ENCODE data around the gene MSH3. TPM values are rescaled to one million over a fixed set of nuclear protein-coding genes. Genes with fewer than 3 reads are reported as not detected.

MSH3 gene
- polyA plus RNA-seq, 1 of the 3 experiments (the other 2 are of a cell fraction) = 3.5 TPM

- no peak overlapping the region for H3K4me2 ChIP-seq
- no peak for TF ChIP-seq EP300 (IDR thresholded peaks at IDR 0.05; ENCODE audit: borderline replicate concordance in 1 of 2, low read depth in 1 of 2, low read length in 1 of 2)
- TF ChIP-seq NFIC (IDR thresholded peaks at IDR 0.05; ENCODE audit: borderline replicate concordance) = no peak
- TF ChIP-seq IRF3 (IDR thresholded peaks at IDR 0.05; ENCODE audit: low read depth, low read length) = no peak
- TF ChIP-seq YY1 (IDR thresholded peaks at IDR 0.05; ENCODE audit: low read depth) = no peak
- no peak for TF ChIP-seq REST (IDR thresholded peaks at IDR 0.05; ENCODE audit: low read depth, low read length)
- no peak for TF ChIP-seq RFX5 (IDR thresholded peaks at IDR 0.05; ENCODE audit: low read length)
- TF ChIP-seq MXI1 (IDR thresholded peaks at IDR 0.05; ENCODE audit: low read depth, low read length) = no peak
- no peak for TF ChIP-seq EZH2phosphoT487 (IDR thresholded peaks at IDR 0.05; ENCODE audit: borderline replicate concordance, low read depth)
- H3K4me3 ChIP-seq (ENCODE audit: low read depth in 2 of 2, low read length in 1 of 2) = no peak overlapping the region
- no peaks in the 10 kb centered on the region for H3K79me2 ChIP-seq (ENCODE audit: insufficient read depth)
- no peaks in the 10 kb centered on the region for H4K20me1 ChIP-seq (ENCODE audit: insufficient read depth)
- H3K36me3 ChIP-seq (replicated peaks in 1 of 2; ENCODE audit: control insufficient read depth in 1 of 2, insufficient read depth in 2 of 2, low read length in 1 of 2) = peaks cover 5 to 37% of the 10 kb centered on the region in 2 experiments
- WGBS (ENCODE audit: low lambda C conversion rate) = 71% methylated on average over 2 of the region's 2 CpGs
- no peak overlapping the region for H3K27ac ChIP-seq (ENCODE audit: low read depth in 2 of 2, low read length in 1 of 2)
- H3K4me1 ChIP-seq (ENCODE audit: control insufficient read depth in 1 of 2, insufficient read depth in 2 of 2, low read depth in 1 of 2, low read length in 1 of 2) = no peaks in the 10 kb centered on the region
- POLR2A ChIA-PET = no interaction called here
- H2AFZ ChIP-seq (ENCODE audit: low read depth) = no peak overlapping the region
- H3F3A ChIP-seq (replicated peaks; ENCODE audit: insufficient read depth) = peaks cover 7% of the 10 kb centered on the region
- H3K27me3 ChIP-seq (ENCODE audit: insufficient read depth) = no peaks in the 10 kb centered on the region
- no peaks in the 10 kb centered on the region for H3K9me3 ChIP-seq
- no peak overlapping the region for H3K9ac ChIP-seq
- CTCF ChIA-PET = no interaction called here
- no peaks in the 10 kb centered on the region; the same call in none of the 2 replicates for H3K9me2 ChIP-seq
- DNase-seq = no peak
Observed at GRCh38 chr5:80854583-80854982, 200.1 kb downstream of the MSH3 start.

GRCh38 chr5:80860924-80861613 lies 206.6 kb downstream of the MSH3 start:
- TF ChIP-seq NFIC (IDR thresholded peaks at IDR 0.05; ENCODE audit: borderline replicate concordance) = no peak
- peak; percentile 51 for TF ChIP-seq PBX3 (IDR thresholded peaks at IDR 0.05)
- no peak for TF ChIP-seq RCOR1 (IDR thresholded peaks at IDR 0.05; ENCODE audit: low read length)
- TF ChIP-seq TAF1 (IDR thresholded peaks at IDR 0.05; ENCODE audit: borderline replicate concordance, low read depth, low read length) = no peak
- no peaks in the 10 kb centered on the region for H4K20me1 ChIP-seq (ENCODE audit: insufficient read depth)
- H3K9me2 ChIP-seq = no peaks in the 10 kb centered on the region
- CTCF ChIA-PET = no interaction called here
- H3K4me3 ChIP-seq (ENCODE audit: low read depth in 2 of 2, low read length in 1 of 2) = no peak overlapping the region
- H3K27ac ChIP-seq (ENCODE audit: low read depth in 2 of 2, low read length in 1 of 2) = peak overlapping the region in 1 of 2 experiments; percentile 68; a peak in 1 of 4 replicates
- no peaks in the 10 kb centered on the region for H3K79me2 ChIP-seq (ENCODE audit: insufficient read depth)
- no peaks in the 10 kb centered on the region for H3K9me3 ChIP-seq
- peaks cover 3% of the 10 kb centered on the region for H3F3A ChIP-seq (replicated peaks; ENCODE audit: insufficient read depth)
- DNase-seq = no peak
- WGBS (ENCODE audit: low lambda C conversion rate) = 68% methylated on average over 2 of the region's 2 CpGs
- H3K27me3 ChIP-seq (ENCODE audit: insufficient read depth) = no peaks in the 10 kb centered on the region
- peaks cover 5 to 25% of the 10 kb centered on the region in 2 experiments for H3K36me3 ChIP-seq (replicated peaks in 1 of 2; ENCODE audit: control insufficient read depth in 1 of 2, insufficient read depth in 2 of 2, low read length in 1 of 2)
- POLR2A ChIA-PET = no interaction called here
- no peak overlapping the region for H2AFZ ChIP-seq (ENCODE audit: low read depth)
- no peaks in the 10 kb centered on the region for H3K4me1 ChIP-seq (ENCODE audit: control insufficient read depth in 1 of 2, insufficient read depth in 2 of 2, low read depth in 1 of 2, low read length in 1 of 2)
- H3K9ac ChIP-seq = no peak overlapping the region
- H3K4me2 ChIP-seq = no peak overlapping the region
